MCF 10A (cell line): ENCODE measurements around the gene RNPEP. TPM values are rescaled to one million over a fixed set of nuclear protein-coding genes. Genes with fewer than 3 reads are reported as not detected.
A peak's percentile ranks its signal among the peaks of the same experiment; 100 is the strongest.

Experiments used
- BruUV-seq: library from RNA; stranded (reverse); fragments of 400-500 nt; replicated peaks from 2 replicates; lab custom pipeline; 2021; lab: Mats Ljungman, UMichigan
- CTCF ChIA-PET: fragments of 300-600 bp; sonication (Branson Sonifier 250); formaldehyde crosslinking; extraction: SDS; loops from one replicate; lab custom pipeline; 2021; ENCODE audit warnings: antibody characterized with exemption, inconsistent platforms; lab: Yijun Ruan, JAX
- POLR2A ChIA-PET: fragments of 300-600, 350-650 bp; sonication (Branson Sonifier 250); formaldehyde crosslinking; extraction: SDS; loops from one replicate; lab custom pipeline; 2020; ENCODE audit warnings: antibody characterized with exemption, inconsistent platforms; lab: Yijun Ruan, JAX
- DNase-seq: peaks from one replicate; pipeline ENCODE4 v3.0.0-alpha.2; 2018; ENCODE audit not compliant: unreplicated experiment
- H3K27ac Mint-ChIP-seq: one replicate; pipeline ENCODE4 v1.8.0; 2022; ENCODE audit warnings: mild to moderate bottlenecking, low read depth, mixed read lengths; ENCODE audit not compliant: unreplicated experiment
- H3K27me3 Mint-ChIP-seq: one replicate; pipeline ENCODE4 v1.8.0; 2022; ENCODE audit warnings: mixed read lengths; ENCODE audit not compliant: insufficient read depth, unreplicated experiment
- H3K36me3 Mint-ChIP-seq: one replicate; pipeline ENCODE4 v1.8.0; 2022; ENCODE audit warnings: mild to moderate bottlenecking, moderate library complexity, mixed read lengths; ENCODE audit not compliant: insufficient read depth, unreplicated experiment
- H3K4me1 Mint-ChIP-seq: one replicate; pipeline ENCODE4 v1.8.0; 2022; ENCODE audit warnings: mixed read lengths; ENCODE audit not compliant: insufficient read depth, unreplicated experiment
- H3K4me3 Mint-ChIP-seq: one replicate; pipeline ENCODE4 v1.8.0; 2022; ENCODE audit warnings: mild to moderate bottlenecking, moderate library complexity, mixed read lengths; ENCODE audit not compliant: unreplicated experiment
- H3K9me3 Mint-ChIP-seq: one replicate; pipeline ENCODE4 v1.8.0; 2022; ENCODE audit warnings: mixed read lengths; ENCODE audit not compliant: unreplicated experiment
- intact Hi-C: fragments of 100-400 bp; cut with micrococcal nuclease; formaldehyde crosslinking; loops from 2 replicates; pipeline ENCODE4 v1.14.1; 2022
- total RNA-seq: library from RNA; stranded (reverse); gene quantifications from 2 replicates; pipeline ENCODE4 v1.2.3, GENCODE V29; 2022
- TF ChIP-seq, protein P1 (sequence below): fragments of 200-600 bp; IDR thresholded peaks from one replicate; pipeline ENCODE4 v1.8.0; 2022; ENCODE audit warnings: antibody characterized with exemption, mild to moderate bottlenecking; ENCODE audit not compliant: unreplicated experiment

RNPEP gene
- total RNA-seq, 1 experiment from 2014 or later: 155 TPM

DNA sequence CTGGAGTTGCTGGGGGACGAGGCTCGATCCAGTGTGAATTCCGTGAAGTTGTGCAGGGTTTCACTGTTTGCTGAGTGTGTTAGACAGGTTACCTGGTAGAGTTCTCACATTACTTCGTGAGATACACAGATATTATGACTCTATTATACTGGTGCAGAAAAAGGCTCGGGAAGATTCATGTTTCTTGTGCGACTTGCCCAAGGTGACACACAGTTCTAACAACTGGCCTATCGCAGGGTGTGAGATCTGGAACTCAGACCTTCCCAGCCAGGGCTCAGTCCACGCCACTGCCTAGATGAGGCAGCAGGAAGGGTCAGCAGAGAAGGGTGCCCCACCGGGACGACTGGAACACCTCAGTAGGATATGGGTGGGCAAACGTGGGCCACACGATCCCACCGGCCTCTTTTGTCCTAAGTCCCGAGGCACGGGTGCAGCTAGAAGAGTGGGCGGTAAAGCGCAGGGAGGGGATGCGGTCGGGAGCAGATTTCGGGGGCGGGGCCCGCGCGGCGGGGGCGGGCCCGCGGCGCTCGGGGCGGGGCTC lies 296 bp upstream of the RNPEP start:
- peak; percentile 75 for DNase-seq
- TF ChIP-seq, protein P1, sequence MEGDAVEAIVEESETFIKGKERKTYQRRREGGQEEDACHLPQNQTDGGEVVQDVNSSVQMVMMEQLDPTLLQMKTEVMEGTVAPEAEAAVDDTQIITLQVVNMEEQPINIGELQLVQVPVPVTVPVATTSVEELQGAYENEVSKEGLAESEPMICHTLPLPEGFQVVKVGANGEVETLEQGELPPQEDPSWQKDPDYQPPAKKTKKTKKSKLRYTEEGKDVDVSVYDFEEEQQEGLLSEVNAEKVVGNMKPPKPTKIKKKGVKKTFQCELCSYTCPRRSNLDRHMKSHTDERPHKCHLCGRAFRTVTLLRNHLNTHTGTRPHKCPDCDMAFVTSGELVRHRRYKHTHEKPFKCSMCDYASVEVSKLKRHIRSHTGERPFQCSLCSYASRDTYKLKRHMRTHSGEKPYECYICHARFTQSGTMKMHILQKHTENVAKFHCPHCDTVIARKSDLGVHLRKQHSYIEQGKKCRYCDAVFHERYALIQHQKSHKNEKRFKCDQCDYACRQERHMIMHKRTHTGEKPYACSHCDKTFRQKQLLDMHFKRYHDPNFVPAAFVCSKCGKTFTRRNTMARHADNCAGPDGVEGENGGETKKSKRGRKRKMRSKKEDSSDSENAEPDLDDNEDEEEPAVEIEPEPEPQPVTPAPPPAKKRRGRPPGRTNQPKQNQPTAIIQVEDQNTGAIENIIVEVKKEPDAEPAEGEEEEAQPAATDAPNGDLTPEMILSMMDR: no peak
- H3K27ac Mint-ChIP-seq: peak overlapping the region; percentile 46
- H3K4me3 Mint-ChIP-seq: peak overlapping the region; percentile 90
- H3K9me3 Mint-ChIP-seq: no peaks in the 10 kb centered on the region
- peaks cover 16% of the 10 kb centered on the region for H3K36me3 Mint-ChIP-seq
- peaks cover 22% of the 10 kb centered on the region for H3K4me1 Mint-ChIP-seq
- ChIA-PET CTCF (interaction anchor here (0.5 to 7.1 kb wide), 19 partner anchors 10 to 589 kb away, joined by 3 to 71 read pairs (median 5); no protein-coding TSS in a partner anchor), POLR2A (interaction anchor here (0.5 to 6.9 kb wide), 24 partner anchors 9 to 513 kb away, joined by 3 to 72 read pairs (median 6); partner anchors contain the start of genes ARL8A, PHLDA3, SHISA4 and TIMM17A)
- H3K27me3 Mint-ChIP-seq: no peaks in the 10 kb centered on the region
- no TSS peak for BruUV-seq
- intact Hi-C loops: no loop called here

DNA sequence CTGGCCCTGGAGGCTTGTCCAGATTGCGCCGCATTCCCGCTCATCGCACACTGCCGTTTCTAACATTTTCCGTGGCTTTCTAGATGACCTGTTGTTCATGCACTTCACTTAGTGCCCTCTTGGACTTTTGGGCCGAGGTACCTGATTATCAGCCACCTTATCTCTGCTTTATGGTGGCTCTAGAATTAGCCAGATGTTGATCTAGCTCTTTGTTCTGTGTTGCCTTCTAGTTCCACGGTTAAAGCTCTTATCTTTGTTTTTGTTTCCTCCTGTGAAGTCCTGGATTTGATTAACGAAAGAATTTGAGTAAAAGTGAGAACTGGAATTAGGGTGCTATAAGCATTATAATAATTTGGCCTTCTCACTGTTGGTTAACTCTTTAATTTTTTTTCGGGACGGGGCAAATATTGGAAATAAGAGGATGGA lies 945 bp downstream of the RNPEP start:
- ChIA-PET POLR2A (interaction anchor here (0.5 to 6.9 kb wide), 25 partner anchors 9 to 358 kb away, joined by 3 to 72 read pairs (median 5); partner anchors contain the start of genes ARL8A, TIMM17A and UBE2T), CTCF (interaction anchor here (0.6 to 7.1 kb wide), 20 partner anchors 9 to 548 kb away, joined by 3 to 71 read pairs (median 5); no protein-coding TSS in a partner anchor)

DNA sequence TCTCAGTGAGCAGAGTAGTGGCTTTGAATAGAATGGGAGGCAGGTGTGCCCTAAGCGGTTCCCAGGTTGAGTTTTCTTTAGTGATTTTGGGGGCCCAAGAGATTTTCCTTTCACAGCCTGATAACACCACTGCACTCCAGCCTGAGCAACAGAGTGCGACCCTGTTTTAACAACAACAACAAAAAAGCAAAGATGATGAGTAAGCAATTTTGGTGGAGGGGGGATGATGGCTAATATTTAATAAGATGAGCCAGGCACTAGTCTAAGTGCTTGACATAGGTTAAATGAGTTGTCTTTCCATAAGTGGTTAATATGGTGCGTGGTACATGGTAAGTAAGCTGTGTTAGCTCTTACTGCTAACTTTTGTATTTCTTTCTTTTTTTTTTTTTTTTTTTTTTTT lies 2.0 kb downstream of the RNPEP start:
- no TSS peak for BruUV-seq
- POLR2A ChIA-PET: interaction anchor here (0.6 to 6.9 kb wide), 12 partner anchors 12 to 160 kb away, joined by 3 to 72 read pairs (median 8); partner anchors contain the start of genes ARL8A and TIMM17A

More for the DNA sequence above, 945 bp downstream of the RNPEP start:
- Mint-ChIP-seq H3K27me3 (no peaks in the 10 kb centered on the region), H3K36me3 (peaks cover 19% of the 10 kb centered on the region), H3K4me1 (peaks cover 24% of the 10 kb centered on the region), H3K4me3 (peak overlapping the region; percentile 90), H3K27ac (peak overlapping the region; percentile 66), H3K9me3 (no peaks in the 10 kb centered on the region)
- DNase-seq: no peak
- TF ChIP-seq, protein P1: no peak
- BruUV-seq: no TSS peak
- intact Hi-C loops: no loop called here

More for the DNA sequence above, 2.0 kb downstream of the RNPEP start:
- peaks cover 28% of the 10 kb centered on the region for H3K36me3 Mint-ChIP-seq
- no peaks in the 10 kb centered on the region for H3K9me3 Mint-ChIP-seq
- H3K4me3 Mint-ChIP-seq: peak overlapping the region; percentile 90
- peak overlapping the region; percentile 66 for H3K27ac Mint-ChIP-seq
- DNase-seq: no peak
- CTCF ChIA-PET: interaction anchor here (0.6 to 7.1 kb wide), 12 partner anchors 12 to 549 kb away, joined by 3 to 71 read pairs (median 6); no protein-coding TSS in a partner anchor
- TF ChIP-seq, protein P1: no peak
- intact Hi-C loops: no loop called here
- no peaks in the 10 kb centered on the region for H3K27me3 Mint-ChIP-seq
- peaks cover 24% of the 10 kb centered on the region for H3K4me1 Mint-ChIP-seq
